NCI-H460 (cell line): Measurements from ENCODE around the gene MAPK8IP3. TPM values are rescaled to one million over a fixed set of nuclear protein-coding genes. Genes with fewer than 3 reads are reported as not detected.

ENCODE experiments used
- DNase-seq: peaks from one replicate; pipeline ENCODE4 v3.0.0-alpha.2; 2016; ENCODE audit warnings: low read depth; ENCODE audit errors: extremely low read depth
- total RNA-seq: library from RNA; depleted of rRNA; stranded (reverse); fragments of >200 nt; shearing (Covaris generic); gene quantifications from 2 replicates; pipeline ENCODE4 v1.2.3, GENCODE V29; 2014

MAPK8IP3 gene
- total RNA-seq, 1 experiment from 2014 or later, result 23.0 TPM

DNA sequence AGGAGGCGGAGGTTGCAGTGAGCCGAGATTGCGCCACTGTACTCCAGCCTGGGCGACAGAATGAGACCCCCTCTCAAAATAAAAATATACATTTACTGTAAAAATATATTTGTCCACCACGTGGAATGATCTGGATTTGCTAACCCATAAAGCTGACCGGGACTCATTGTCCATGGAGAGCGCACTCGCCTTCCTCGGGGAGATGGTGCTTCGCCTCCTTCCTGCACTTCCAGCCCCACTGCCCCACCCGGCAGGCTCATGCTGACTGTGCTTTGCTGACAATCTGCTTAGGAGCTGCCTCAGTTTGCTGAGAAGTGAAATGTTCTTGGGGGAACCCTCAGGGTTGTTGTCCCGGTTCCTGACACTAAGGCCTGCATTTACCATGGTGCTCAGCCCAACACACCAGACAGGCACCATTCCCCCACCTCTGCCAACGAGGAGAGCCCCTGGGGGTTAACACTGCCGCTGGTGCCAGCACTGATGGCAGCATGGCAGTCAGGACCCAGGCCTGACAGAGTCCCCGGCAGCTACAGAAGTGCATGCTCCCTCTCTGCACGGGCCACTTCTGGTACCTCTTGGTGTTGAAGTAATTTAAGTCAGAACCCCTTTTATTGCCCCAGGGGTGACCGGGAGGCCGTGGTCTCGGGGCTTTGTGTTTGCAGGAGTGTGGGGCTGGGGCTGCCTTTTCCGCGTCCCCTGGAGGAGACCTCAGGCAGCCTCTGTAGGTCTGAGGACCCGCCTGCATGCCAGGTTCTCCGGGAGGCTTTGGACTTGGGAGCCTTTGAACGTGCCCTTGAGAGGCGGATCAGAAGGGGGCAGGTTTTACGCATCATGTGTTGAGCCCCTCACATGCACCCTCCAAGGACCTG lies 79.2 kb downstream of the MAPK8IP3 start:
- DNase-seq, result no peak

DNA sequence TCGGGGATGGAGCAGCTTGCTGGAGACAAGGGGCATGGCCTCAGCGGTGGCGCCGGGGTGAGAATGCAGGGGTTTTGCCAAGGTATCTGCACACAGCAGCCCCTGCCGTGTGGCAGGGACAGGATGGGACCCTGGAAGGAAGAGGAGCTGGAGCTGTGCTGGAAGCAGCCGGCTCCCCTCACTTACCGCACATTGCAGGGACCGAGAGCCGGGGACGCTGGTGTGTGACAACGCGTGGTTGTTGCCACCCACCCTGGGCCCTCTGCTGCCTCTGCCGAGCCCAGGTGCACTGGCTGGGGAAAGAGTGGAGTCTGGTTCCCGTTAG lies 79.8 kb downstream of the MAPK8IP3 start:
- no peak for DNase-seq

- DNase-seq, result no peak
Observed at GRCh38 chr16:1786242-1787055, 80.5 kb downstream of the MAPK8IP3 start.

GRCh38 chr16:1787056-1787321 lies 81.0 kb downstream of the MAPK8IP3 start:
- no peak for DNase-seq

- DNase-seq, result no peak
Observed at GRCh38 chr16:1787322-1788094, 81.5 kb downstream of the MAPK8IP3 start.

- no peak for DNase-seq
Observed at GRCh38 chr16:1788095-1788707, 82.2 kb downstream of the MAPK8IP3 start.

DNA sequence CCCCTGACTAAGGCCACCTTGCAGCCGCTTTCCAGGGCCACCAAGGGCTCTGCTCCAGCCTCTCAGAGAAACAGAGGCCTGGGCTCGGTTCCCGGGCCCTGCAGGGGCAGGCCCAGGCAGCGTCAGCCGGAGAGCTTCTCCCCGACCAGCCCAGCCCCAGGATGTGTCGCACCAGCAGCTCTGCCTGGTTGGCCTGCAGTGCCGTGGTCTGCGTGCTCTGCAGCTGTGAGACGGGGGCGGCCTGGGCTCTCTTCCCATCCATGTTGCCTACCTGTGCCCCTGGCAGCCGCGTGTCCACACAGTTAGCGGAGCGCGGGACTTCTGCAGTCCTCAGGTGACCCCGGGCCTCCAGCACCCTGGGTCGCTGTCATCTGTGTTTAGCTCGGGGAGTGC lies 82.7 kb downstream of the MAPK8IP3 start:
- no peak for DNase-seq

GRCh38 chr16:1789643-1790045 lies 83.6 kb downstream of the MAPK8IP3 start:
- DNase-seq, result no peak

DNA sequence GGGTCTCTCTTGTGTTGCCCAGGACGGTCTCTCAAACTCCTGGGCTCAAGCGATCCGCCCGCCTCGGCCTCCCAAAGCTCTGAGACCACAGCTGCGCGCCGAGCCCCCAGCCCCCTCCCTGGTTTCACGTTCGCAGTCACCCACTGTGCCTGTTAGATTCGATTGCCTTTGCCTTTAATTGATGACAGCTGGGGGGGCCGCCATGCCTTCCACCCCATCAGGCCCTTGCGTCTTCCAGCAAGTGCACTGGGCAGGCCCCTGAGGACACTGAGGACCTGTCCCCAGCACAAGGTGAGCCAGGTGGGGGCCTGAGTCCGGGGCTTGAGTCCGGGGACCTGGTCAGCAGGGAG lies 84.2 kb downstream of the MAPK8IP3 start:
- DNase-seq, result no peak

GRCh38 chr16:1790611-1791255 lies 84.7 kb downstream of the MAPK8IP3 start:
- no peak for DNase-seq

DNA sequence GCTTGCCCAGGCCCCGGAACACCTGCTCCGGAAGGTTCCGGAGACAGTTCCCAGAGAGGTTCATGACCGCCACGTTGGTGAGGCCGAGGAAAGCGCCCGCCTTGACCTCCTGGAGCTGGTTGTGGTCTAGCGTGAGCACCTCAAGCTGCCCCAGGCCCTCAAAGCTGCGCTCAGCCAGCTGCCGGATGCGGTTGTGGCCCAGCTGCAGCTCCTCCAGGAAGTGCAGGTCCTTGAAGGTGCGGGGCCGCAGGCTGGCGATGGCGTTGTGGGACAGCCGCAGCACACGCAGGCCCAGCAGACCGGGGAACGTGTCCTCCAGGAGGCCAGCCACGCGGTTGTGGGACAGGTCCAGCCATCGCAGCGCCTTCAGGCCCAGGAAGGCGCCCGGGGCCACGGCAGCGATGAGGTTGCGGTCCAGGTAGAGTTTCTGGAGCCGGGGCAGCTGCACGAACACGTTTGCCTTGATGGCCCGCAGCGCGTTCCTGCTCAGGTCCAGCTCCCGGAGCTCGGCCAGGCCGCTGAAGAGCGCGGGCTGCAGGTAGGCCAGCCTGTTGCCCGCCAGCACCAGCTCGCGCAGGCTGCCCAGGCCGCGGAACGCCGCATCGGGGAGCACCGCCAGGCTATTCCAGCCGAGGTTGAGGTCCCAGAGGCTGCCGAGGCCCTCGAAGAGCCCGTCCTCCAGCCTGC lies 85.4 kb downstream of the MAPK8IP3 start:
- DNase-seq, result no peak

- DNase-seq, result no peak
Observed at GRCh38 chr16:1791943-1792812, 86.2 kb downstream of the MAPK8IP3 start.

GRCh38 chr16:1792836-1793577 lies 87.0 kb downstream of the MAPK8IP3 start:
- DNase-seq, result no peak

DNA sequence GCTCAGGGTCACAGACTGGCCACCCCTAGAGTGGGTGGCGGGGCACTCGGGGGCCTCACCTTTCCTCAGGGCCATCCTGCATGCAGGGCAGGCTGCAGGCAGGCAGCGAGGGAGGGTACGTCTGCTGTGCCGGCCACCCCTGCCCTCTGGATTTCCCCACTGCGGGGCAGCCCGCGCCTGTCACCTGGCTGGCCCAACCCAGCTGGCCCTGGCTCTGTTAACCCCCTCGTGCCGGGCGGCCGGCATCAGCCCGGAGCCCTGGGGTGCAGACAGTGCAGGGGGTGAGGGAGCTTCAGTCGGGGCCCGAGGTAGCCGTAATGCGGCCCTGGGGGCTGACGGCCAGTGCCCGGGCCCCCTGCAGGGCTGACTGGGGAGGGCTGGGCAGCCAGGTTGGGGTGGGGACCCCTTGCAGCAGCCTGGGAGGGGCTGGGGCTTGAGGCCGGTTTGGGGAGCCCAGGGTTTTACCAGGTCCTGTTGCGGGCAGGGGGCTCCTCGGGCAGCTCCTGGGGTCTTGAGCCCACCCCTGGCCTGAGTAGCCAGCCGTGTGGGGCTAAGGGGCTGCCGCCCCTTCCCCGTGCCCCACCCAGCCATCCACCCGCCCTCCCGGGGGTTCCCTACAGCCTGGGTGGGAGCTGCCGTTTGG lies 87.7 kb downstream of the MAPK8IP3 start, which contains the start of gene IGFALS:
Gene IGFALS (minus strand): TSS at position 128 of the 643 bp plus-strand sequence. CDS start 53 bp downstream, at position 75.
- DNase-seq, result no peak

- no peak for DNase-seq
Observed at GRCh38 chr16:1794221-1794871, 88.4 kb downstream of the MAPK8IP3 start.

- DNase-seq, result no peak
Observed at GRCh38 chr16:1794908-1795666, 89.1 kb downstream of the MAPK8IP3 start.
